HFF-Myc (cell line): Measurements from ENCODE around the gene NAV2.
"Not testable (repeated sequence)": the region's sequence is repeated elsewhere in the genome, so short reads cannot be mapped to it uniquely, and the experiment has no call there.

ENCODE experiments used
- DNase-seq: peaks from one replicate; pipeline ENCODE4 v3.0.0-alpha.2; 2011; ENCODE audit warnings: low read depth; ENCODE audit errors: extremely low read depth
- H3K4me3 ChIP-seq: replicated peaks from 2 replicates; pipeline ENCODE4 v1.5.1; 2011; ENCODE audit warnings: low read depth, mild to moderate bottlenecking, control low read depth, low read length
- CTCF ChIP-seq: IDR thresholded peaks from 2 replicates; pipeline ENCODE4 v1.5.1; 2012; ENCODE audit warnings: mild to moderate bottlenecking, low read depth, low read length, control low read depth; ENCODE audit errors: missing control alignments

The NAV2 gene

GRCh38 chr11:19959648-19960059 lies 247.0 kb downstream of the NAV2 start:
- DNase-seq: no peak
- no peak for TF ChIP-seq CTCF
- no peak overlapping the region for H3K4me3 ChIP-seq

DNA sequence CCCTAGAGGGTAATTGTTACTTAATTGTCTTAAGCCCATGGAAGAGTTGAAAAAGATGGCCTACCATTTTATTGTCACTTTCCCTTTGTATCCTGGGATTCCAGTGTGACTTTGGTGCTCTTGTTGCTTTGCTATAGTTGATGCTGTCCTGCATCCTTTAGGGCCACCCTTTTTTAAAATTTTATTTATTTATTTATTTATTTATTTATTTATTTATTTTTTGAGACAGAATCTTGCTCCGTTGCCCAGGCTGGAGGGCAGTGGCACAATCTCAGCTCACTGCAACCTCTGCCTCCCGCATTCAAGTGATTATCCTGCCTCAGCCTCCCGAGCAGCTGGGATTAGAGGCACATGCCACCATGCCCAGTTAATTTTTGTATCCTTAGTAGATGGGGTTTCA lies 247.8 kb downstream of the NAV2 start:
- H3K4me3 ChIP-seq, DNase-seq: not testable (repeated sequence)

DNA sequence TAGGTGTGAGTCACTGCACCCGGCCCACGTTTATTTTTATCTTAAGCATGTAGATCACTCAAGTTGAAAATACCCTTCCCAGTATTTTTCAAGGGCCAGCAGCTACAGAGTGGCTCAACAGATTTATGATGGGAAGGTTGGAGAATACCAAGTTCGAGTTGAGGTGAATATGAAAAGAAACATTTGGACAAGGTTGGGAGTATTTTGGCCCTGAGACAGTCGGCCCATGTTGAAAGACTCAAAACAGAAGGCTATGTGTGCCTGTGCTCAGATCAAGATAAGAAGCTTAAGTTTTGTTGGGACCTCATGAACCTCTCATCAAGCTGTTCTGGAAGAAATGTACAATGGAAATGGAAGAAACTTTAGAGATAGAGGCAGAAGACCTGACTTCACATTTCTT lies 248.6 kb downstream of the NAV2 start:
- no peak for DNase-seq
- H3K4me3 ChIP-seq: no peak overlapping the region
- no peak for TF ChIP-seq CTCF

DNA sequence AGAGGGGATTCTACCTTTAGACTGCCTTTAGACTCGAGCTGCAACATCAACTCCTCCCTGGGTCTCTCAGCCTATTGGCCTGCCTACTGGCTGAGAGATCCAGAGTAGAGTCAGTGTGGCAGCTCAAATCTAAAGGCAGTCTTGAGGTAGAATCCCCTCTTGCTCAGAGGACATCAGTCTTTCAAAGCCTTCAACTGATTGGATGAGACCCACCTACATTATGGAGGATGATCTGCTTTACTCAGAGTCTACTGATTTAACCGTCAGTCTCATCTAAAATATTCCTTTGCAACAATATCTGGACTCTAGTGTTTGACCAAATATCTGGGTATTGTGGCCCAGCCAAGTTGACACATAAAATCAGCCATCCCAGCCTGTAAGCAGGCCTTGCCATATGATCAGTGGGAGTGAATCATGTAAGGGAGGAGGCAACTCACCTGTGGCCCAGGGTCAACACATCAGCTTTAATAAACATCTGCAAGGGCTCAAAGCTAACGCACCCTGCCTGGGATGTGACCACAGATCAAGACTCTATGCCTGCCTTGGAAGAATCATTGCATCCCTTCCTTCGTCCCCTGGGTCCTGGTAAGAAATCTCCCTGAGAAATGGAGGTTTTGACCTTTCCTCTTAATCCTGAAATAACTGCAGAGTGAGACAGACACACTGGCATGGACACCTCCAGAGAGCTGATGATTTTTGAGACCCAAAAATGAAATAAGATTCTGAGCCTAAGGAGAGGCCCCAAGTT lies 249.6 kb downstream of the NAV2 start:
- no peak for DNase-seq
- TF ChIP-seq CTCF: no peak

GRCh38 chr11:19962801-19963175 lies 250.2 kb downstream of the NAV2 start:
- no peak for TF ChIP-seq CTCF
- H3K4me3 ChIP-seq: no peak overlapping the region
- DNase-seq: no peak

More for the DNA sequence above, 249.6 kb downstream of the NAV2 start:
- H3K4me3 ChIP-seq: no peak overlapping the region

- H3K4me3 ChIP-seq: no peak overlapping the region
- no peak for TF ChIP-seq CTCF
- no peak for DNase-seq
Measured at GRCh38 chr11:19963697-19964387, 251.2 kb downstream of the NAV2 start.

- no peak overlapping the region for H3K4me3 ChIP-seq
- no peak for DNase-seq
- TF ChIP-seq CTCF: no peak
Measured at GRCh38 chr11:19966441-19966840, 253.8 kb downstream of the NAV2 start.
